Adrenal gland (tissue), 5 donors: ENCODE data around the gene ETFBKMT.

Experiments
- POLR2A ChIP-seq, 2 donors: fragments of 450-650 bp; IDR thresholded peaks; one replicate each; pipeline ENCODE4 v1.6.1; 2017; ENCODE audit warnings: antibody characterized with exemption in 2 of 2, mild to moderate bottlenecking in 2 of 2, moderate library complexity in 1 of 2
- TF ChIP-seq, protein P1 (sequence below), 6 experiments: fragments of 450-650 bp in 4 of 6; fragments of 200-600 bp in 2 of 6; sonication (generic) in 1 of 6; IDR thresholded peaks; 1 replicate in 5 of 6; 2 replicates in 1 of 6; pipeline versions ENCODE4 v1.5.1 to v1.8.0; 2016 to 2021; ENCODE audit warnings: antibody characterized with exemption in 6 of 6, mild to moderate bottlenecking in 2 of 6, moderate library complexity in 1 of 6
- donor health status: DM: no; HTN: no; CAD: no.

GRCh38 chr12:31664038-31664437 is 4.5 kb downstream of the ETFBKMT start:
- TF ChIP-seq, protein P1, sequence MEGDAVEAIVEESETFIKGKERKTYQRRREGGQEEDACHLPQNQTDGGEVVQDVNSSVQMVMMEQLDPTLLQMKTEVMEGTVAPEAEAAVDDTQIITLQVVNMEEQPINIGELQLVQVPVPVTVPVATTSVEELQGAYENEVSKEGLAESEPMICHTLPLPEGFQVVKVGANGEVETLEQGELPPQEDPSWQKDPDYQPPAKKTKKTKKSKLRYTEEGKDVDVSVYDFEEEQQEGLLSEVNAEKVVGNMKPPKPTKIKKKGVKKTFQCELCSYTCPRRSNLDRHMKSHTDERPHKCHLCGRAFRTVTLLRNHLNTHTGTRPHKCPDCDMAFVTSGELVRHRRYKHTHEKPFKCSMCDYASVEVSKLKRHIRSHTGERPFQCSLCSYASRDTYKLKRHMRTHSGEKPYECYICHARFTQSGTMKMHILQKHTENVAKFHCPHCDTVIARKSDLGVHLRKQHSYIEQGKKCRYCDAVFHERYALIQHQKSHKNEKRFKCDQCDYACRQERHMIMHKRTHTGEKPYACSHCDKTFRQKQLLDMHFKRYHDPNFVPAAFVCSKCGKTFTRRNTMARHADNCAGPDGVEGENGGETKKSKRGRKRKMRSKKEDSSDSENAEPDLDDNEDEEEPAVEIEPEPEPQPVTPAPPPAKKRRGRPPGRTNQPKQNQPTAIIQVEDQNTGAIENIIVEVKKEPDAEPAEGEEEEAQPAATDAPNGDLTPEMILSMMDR (IDR thresholded peaks at IDR 0.05) = no peak
- no peak for TF ChIP-seq POLR2A (IDR thresholded peaks at IDR 0.05)
